Keratinocyte (primary cell): ENCODE measurements around the gene ARHGAP22.

ENCODE experiments used
- CTCF ChIP-seq, 3 experiments: IDR thresholded peaks in 1 of 3; conservative IDR thresholded peaks in 1 of 3; optimal IDR thresholded peaks in 1 of 3; 2 replicates in 2 of 3; 3 replicates in 1 of 3; pipeline versions ENCODE3 to v1.5.1; 2011; ENCODE audit warnings: low read length in 3 of 3, mild to moderate bottlenecking in 3 of 3, moderate library complexity in 2 of 3, control low read depth in 1 of 3, inconsistent platforms in 1 of 3; ENCODE audit not compliant: insufficient read depth in 2 of 3; ENCODE audit errors: extremely low read depth in 1 of 3
- EZH2 ChIP-seq: IDR thresholded peaks from one replicate; pipeline ENCODE4 v1.6.1; 2012; ENCODE audit warnings: inconsistent platforms, mild to moderate bottlenecking, low read length, moderate library complexity

DNA sequence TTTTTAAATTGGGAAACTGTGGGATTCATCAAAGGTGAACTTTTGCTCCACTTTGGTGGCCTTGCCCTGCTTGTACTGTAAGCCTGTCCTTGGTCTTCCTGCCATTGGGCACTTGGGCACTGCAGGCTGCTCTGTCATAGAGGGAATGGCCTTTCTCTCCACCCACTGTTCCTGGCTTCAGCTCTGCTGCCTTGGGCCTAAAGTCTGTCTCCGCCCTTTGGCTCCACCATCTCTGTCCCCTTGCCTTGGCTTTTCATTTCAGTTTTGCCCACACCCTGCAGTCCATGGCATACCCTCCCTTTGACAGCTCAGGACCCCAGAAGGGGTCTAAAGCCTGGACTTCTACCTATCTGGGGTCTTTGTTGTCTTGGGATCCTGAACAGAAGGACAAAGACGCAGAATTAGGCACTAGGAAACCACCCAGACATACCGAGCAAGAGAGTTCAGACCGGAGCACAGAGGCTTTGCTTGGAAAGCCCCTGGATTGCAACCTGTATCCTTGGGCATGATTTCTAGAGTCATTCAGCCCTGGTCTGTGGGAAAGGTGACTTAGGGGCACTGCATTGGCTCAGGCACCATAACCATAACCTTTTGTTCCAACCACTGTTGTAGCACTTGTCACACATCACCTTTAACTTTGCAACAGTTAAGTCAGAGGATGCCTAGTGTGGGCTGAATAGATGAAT, 5.2 kb upstream of the ARHGAP22 start:
- TF ChIP-seq EZH2: no peak
- TF ChIP-seq CTCF (optimal IDR thresholded peaks at IDR 0.05 in 1 of 3, IDR thresholded peaks at IDR 0.05 in 1 of 3, conservative IDR thresholded peaks at IDR 0.05 in 1 of 3; ENCODE audit: extremely low read depth in 1 of 3, insufficient read depth in 2 of 3, low read length in 3 of 3): no peak
